ENCODE results near the gene TPPP.
"Not testable (repeated sequence)": the region's sequence is repeated elsewhere in the genome, so short reads cannot be mapped to it uniquely, and the experiment has no call there.

Gene TPPP

DNA sequence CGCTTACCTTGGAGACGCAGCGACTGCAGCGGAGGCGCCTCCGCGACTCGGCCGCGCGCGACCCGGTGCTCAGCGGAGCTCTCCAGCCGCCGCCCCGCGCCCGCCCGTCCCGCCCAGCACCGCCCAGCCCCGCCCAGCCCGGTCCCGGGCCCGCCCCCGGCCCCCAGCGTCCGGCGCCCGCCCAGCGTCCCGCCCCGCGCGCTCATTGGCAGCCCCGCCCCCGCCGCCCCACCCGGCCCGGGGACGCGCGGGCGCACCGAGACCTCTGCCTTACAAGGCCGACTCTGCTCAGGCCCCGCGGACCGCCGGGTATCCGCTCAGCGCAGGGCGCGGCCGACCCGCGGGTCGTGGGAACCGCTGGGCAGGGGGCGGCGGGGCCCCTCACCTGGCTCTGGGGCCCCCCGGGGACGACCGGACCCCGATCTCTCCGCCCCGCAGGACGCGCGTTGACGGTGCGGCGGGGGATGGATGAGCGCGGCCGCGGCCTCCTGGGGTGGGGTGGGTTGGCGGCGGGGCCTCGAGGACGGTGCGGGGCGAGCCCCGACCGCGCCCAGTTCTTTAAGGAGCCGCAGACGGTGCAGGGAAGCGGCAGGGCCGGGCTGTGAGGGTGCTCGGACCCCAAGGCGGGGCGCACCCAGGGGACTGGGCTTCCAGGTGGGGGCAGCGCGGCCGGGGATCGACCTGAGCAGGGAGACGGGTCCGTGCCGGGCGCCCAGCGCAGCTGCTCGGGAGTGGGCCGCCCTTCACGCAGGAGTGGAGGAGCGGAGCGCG, at the start of gene TPPP:
Gene TPPP (minus strand): TSS at position 82 of the 771 bp plus-strand sequence. CDS start 15,292 bp downstream, outside the sequence.
- peak; percentile 27 to 98 (median 84) for DNase-seq

DNA sequence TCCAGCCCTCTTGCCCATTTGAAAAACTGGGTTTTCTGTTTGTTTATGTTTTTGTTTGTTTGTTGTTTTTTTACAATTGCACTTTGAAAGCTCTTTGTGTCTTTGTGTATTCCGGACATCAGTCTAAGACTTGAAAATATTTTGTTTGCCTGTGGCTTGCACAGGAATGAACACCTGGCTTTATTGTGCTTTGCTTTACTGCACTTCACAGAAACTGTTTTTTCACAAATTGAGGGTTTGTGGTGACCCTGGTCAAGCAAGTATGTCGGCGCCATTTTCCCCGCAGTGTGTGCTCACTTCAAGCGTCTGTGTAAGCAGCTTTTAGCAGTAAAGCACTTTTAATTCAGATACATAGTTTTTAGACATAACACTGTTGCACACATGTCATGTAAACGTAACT, 49.1 kb upstream of the TPPP start:
- DNase-seq = not testable (repeated sequence)

DNA sequence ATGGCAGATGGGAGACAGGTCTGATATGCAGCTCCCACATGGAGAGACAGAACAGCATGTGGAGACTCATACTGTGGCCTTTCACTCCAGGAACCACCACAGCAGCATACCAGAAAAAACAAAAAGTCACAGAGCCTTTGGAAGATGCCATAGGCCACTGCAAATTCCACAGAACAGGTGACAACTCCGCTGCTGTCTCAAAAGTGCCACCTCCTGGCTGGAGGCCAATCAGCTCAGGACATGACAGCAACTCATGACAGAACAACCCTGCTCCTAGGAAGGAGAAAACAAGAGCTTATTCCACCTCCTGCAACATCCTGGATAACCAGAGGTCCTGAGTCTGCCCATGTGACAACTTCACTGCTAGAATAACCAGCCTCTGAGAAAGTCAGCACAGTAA, 41.0 kb upstream of the TPPP start:
- DNase-seq = not testable (repeated sequence)

DNA sequence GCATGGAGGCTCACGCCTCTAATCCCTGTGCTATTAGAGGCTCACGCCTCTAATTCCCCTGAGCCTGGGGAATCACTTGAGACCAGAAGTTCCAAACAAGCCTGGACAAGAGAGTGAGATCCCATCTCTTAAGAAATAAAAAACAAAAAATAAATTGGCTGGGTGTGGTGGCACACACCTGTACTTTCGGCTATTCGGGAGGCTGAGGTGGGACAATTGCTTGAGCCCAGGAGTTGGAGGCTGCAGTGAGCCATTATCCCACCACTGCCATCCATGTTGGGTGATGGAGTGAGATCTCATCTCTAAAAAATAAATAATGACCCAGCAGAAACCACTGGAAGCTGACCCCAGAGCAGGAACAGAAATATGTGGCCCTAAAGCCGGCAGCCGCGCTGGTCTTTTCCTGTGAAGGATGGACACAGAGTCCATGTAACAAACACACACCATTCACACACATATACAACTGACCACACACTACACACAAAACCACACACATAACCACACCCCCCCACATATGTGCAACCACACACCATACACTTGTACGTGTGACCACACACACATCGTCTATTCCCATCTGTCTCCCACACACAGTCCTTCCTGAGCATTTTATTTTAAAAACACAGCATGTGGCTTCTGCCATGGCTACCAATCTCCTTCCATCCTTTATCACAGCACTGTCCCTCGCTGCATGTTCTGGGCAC, 39.8 kb upstream of the TPPP start:
- not testable (repeated sequence) for DNase-seq

DNA sequence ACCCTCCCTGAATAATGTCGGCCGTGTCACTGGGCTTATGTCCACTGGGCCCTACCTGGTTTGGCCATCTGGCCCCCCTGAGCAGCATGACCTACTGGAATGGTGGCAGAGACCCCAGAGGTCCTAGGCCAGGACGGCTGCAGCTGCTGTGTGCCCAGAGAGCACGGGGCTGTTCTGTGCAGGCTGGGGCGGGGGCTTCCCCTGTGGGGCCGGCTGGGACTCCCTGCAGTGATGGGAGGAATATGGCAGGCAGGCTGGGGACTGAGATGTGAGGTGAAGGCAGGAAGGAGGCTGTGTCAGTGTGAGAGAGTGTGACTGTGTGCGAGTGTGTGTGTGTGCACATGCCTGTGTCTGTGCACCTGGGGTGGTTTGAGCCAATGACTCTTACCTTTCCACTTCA, 36.1 kb upstream of the TPPP start:
- DNase-seq = not testable (repeated sequence)

DNA sequence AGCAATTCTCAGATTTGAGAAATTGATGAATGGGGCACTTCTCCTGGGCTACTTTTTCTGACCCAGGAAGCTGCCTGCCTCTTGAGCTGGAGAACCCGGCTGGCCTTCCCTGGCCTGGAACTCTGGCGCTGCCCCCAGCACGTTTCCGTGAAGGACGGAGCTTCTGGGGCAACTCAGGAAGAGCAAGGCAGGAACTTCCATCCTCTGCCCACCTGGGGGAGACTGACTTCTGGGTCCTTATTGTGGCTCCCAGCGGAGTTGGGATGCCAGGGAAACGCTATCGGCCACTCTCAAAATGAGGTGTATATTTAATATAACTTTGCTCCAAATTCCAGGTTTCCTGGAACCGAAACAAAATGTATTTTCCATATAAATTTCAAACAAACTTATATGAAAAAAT, 33.9 kb upstream of the TPPP start:
- not testable (repeated sequence) for DNase-seq

DNA sequence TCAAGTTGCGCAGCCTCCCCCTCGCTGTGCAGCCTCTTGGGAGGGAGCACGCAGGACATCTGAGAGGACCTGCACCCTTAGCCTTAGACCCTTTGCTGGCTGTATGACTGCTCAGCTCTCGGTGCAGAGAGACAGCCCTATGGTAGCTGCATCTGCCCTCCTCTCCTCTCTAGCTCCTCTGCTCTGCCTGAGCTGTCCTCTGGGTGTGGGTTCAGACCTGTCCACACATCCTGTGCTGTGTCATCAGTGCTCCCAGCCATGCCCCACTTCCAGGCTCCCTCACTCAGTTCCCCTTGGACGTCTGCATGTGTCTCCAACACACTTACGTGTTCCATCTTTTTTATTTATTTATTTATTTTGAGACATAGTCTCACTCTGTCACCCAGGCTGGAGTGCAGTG, 30.7 kb upstream of the TPPP start:
- not testable (repeated sequence) for DNase-seq

DNA sequence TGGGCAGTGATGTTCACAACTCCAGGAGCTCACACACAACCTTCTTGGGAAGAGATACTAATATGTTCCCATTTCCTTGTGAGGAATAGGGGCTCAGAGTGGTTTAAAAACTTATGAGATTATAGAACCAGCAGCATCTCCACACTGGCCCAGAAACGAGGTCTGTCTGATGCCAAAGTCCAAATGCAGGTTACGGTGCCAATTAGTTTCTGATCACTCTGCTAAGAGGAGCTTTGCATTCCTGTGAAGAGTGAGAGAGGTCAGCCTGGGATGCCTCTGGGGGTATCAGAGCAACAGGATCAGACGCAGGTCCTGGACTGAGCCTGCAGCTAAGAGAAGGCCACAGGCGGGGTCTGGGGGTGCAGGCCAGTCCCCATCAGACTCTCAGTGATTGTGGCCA, 30.2 kb upstream of the TPPP start:
- not testable (repeated sequence) for DNase-seq

DNA sequence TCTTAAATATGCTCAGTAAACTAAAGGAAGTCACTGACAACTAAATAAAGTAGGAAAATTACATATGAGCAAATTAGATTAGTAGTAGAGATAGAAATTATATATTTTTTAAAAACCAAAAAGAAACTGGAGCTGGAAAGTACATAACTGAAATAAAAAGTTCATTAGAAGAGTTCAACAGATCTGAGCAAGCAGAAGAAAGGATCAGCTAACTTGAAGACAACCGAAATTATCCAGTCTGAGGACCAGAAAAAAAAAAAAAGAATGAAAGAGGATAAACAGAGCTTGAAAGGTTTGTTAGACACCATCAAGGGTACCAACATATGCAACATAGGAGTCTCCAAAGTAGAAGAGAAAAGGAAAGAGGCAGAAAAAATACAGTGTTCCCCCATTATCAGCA, 26.2 kb upstream of the TPPP start:
- DNase-seq = not testable (repeated sequence)

DNA sequence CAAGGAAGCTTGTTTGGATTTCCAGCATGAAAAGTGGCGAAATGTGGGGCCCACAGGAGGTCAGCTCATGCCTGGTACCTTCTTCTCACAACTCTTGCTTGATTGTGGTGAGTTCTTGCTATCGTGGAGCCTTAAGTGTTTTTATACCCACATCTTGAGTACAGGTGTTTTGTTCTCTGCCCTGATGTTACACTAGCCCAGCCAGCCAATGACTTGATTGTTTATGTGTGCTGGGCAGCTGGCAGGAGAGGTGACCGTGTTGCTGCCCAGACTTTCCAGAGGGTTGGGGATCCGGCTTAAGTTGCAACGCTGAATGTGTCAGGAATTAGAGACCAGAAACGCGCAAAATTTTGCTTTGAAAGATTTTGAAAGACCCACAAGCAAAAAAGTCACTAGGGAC, 24.0 kb upstream of the TPPP start:
- DNase-seq = peak in 2 of 51 donors; percentile 15 to 67

DNA sequence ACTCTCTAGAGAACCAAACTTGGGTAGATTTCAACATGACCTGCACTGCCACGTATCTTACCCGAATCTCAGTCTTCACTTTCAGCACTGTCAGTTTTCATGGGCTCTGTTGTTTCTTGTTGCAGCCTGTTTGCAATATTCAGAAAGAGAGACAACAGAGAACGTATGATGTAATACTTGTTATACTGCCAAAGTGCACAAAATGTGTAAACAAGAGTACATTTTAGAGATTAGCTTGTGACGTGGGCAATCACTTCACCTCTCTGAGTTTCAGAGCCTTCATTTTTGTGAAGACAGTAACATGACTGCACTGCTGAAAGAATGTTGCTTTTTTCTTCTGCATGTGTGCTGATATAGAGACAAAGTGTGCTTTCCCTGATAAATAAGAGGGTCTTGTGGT, 23.6 kb upstream of the TPPP start:
- DNase-seq = peak in 2 of 51 donors; percentile 7 to 67

DNA sequence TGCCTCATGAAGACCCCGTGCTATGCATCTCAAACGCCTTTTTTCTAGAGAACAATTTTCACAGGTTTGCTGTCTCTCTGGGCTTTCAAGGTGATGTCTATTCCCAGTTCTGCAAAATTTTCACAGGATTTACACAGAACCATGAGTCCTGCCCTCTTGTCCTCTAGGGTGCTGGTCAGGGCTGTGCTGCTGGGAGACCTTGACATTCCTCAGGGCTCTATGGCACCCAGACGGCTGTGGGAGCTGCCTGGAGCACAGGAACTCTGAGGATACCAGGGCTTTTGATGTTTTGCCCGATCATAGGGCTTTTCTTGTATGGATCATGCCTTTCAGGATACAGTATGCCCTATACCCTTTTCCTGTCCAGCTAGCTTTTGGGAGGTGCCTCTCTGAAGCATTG, 22.5 kb upstream of the TPPP start:
- DNase-seq = not testable (repeated sequence)

DNA sequence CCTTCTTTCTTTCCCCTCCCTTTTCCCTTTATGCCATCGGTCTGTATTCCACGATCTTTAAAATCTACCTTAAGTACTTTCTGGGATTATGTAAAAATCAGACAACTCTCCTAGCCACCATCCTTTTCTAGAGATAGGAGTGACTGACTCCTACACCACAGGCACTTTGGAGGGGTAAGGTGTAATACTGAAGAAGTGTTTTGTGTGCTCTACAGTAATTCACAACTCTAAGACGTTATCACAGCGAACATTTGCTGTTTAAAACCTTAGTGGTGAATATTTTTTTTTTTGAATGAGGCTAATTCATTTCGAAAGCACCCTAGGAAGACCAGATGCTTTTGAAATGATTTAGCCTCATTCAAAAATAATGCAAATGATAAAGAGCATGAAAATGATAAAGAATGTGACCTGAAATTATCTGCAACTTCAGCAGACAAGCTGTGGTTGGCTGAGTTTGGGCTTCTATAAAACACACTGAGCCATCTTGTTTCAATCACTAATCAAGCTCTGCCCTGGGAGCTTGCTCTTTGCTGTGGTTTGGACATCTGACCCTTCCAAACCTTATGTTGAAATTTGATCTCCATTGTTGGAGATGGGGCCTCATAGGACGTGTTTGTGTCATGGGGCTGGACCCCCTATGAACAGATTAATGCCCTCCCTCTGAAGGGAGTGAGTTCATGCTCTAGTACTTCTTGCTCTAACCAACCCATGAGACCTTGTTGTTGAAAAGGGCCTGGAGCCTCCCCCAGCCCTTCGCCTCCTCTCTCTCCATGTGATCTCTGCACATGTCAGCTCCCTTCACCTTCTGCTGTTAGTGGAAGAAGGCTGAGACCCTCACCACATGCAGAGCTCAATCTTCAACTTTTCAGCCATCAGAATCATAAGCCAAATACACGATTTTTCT, 21.3 kb upstream of the TPPP start:
- not testable (repeated sequence) for DNase-seq

DNA sequence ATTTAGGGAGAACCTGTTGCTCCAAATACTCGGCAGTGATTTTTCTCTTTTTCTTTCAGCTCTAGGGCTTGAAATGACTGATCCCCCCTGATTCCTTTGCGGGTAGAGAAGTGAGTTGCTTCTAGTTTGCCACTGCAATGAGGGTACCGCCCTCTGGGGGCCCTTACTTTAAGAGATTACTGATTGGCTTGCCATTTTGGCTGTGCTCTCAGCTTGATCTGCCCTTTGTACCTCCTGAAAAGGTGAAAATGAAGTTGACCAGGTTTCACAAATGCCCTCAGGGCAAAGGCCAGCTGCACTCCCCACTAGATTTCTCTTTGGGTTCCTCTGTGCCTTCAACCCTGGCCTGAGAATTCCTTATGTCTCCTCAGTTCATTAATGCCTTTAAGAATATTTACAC, 20.5 kb upstream of the TPPP start:
- not testable (repeated sequence) for DNase-seq

DNA sequence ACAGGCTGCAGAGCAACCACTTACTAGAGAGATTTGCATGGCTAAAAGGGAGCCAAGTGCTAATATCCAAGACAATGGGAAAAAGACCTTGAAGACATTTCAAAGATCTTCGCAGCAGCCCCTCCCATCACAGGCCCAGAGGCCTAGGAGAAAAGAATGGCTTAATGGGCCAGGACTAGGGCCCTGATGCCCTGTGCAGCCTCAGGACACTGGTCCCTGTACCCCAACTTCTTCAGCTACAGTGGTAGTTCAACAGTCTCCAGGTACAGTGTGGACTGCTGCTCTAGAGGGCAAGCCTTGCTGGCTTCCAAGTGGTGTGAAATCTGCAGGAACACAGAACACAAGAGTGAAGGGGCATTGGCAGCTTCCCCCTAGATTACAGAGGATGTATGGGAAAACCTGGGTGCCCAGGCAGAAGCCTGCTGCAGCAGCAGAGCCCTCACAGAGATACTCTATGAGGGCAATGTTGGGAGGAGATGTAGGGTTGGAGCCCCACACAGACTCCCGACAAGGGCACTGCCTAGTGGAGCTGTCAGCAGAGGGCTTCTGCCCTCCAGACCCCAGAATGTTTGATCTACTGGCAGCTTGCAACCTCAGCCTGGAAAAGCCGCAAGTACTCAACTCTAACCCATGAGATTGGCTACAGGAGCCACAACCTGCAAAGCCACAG, 15.8 kb upstream of the TPPP start:
- DNase-seq = not testable (repeated sequence)

DNA sequence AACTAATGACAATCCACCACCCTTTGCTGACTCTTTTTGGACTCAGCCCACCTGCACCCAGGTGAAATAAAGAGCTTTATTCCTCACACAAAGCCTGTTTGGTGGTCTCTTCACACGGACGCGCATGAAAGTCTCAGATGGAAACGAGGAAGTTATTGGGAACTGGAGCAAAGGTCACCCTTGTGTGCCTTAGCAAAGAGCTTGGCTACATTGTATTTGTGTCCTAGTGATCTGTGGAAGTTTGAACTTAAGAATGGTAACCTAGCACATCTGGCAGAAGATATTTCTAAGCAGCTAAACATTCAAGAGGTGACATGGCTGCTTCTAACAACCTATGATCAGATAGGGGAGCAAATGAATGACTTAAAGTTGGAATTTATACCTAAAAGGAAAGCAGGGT, 15.2 kb upstream of the TPPP start:
- not testable (repeated sequence) for DNase-seq

DNA sequence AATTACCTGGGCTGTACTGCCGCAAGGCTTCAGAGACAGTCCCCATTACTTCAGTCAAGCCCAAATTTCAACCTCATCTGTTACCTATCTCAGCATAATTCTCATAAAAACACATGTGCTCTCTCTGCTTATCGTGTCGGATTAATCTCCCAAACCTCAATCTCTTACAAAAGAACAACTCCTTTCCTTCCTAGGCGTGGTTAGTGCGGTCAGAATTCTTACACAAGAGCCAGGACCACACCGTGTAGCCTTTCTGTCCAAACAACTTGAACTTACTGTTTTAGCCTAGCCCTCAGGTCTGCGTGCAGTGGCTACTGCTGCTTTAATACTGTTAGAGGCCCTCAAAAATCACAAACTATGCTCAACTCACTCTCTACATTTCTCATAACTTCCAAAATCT, 13.0 kb upstream of the TPPP start:
- not testable (repeated sequence) for DNase-seq

DNA sequence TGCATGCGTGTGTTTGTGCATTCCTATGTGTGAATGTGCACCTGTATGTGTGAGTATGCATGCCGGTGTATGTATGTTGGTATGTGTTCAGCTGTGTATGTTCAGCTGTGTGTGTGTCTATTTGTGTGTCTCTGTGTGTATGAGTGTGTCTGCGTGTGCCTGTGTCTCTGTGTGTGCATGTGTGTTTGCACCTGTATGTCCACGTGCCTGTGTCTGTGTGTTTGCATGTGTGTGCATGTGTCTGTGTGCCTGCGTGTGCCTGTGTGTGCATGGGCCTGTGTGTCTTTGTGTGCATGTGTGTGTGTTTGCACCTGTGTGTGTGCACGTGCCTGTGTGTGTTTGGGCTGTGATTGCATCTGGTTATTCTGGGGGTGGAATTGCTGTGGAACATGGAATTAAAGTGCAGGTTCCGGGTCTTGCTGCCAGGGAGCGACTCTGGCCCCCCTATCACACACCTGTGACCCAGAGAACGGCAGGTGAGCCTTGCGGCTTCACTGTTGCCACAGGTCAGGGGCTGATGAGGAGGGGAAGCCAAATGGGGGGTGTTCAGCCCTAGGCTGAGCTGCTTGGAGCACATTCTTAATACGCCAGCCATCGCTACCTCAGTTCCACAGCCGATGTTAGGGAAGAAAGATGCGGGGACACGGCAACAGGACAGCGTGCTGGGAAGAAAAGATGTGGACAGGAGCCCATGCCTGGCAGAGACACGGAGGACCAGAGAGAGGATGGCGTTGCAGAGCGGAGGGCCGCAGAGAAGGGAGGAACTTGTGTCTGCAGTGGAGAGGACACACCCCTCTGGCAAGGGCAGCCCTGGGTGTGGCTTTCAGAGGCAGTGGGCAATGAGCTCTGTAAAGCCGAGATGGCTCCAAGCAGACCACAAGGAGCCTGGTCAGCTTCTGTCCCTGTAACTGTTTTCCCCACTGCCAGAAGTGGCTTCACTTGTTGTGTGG, 3.9 kb upstream of the TPPP start:
- not testable (repeated sequence) for DNase-seq

DNA sequence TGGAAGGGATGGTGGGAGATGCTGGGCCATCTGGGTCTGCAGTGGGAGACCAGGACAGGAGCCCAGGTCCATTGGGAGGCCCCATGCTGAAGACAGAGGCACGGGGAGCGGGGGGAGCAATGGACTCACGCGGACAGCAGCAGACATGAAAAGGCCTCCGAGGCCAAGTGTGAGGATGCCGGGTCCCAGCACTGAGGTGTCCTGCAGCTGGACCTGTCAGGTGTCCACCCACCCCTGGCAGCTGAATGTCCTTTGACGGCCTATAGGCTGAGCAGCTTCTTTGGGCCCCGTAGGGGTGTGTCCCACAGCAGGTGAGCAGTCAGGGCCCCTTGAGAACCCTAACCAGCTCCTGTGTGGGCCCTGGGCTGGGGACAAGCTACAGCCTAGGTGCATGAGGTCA, 3.0 kb upstream of the TPPP start:
- not testable (repeated sequence) for DNase-seq

DNA sequence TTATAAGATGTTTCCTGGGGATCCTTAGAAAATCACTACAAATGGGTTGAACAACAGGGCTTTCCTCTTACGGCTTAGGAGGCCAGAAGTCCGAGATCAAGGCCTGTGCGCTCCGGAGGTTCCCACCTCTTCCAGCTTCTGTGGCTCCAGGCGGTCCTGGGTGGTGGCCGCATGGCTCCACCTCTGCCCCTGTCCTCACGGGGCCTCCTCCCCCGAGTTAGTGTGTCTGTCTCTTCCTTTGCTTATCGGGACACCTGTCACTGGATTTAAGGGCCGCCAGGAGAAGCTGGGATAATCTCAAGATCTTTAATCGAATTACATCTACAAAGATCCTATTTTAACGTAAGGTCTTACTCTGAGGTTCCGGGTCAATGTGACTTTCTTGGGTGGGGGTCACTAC, 2.3 kb upstream of the TPPP start:
- not testable (repeated sequence) for DNase-seq

All from hypothalamus (tissue), 51 donors.